ENCODE data around the gene FLII. TPM values are rescaled to one million over a fixed set of nuclear protein-coding genes. Genes with fewer than 3 reads are reported as not detected.

FLII gene
- total and polyA plus RNA-seq, 2 of the 8 experiments (the other 6 are each of a cell fraction or from before 2014, with no cell fraction given): 300 to 549 TPM

DNA sequence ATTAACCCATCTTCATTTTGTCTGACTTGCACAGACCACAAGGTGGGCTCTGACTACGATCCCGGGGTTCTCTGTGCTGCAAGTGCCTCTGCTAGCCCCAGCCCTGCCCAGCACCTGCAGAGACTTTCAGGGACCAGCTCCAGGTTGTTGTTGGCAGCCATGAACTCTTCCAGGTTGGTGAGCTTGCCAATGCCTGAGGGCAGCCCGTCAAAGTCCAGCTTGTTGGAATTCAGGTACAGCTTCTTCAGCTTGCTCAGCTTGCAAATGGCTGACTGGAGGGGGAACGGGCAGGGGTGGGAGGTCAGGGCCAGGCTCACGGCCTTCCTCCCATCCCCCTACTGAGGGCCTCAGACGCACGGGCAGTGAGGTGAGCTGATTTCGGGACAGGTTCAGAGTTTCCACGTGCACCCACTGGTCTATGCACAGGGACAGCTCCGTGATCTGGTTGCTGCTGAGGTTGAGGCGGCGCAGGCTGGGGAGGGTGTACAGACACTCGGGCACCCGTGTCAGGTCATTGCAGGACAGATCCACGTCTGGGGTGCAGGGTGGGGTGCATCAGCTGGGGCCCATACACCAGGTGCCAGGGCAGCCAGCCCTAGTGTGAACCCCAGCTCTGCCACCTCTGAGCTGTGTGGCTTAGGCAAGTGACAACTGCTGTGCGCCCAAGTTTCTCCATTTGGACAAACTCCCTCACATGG is 5.2 kb downstream of the FLII start (continued):
- TF ChIP-seq RAD21 (IDR thresholded peaks at IDR 0.05 in 1 of 2, conservative IDR thresholded peaks at IDR 0.05 in 1 of 2; ENCODE audit: low read depth in 2 of 2, low read length in 2 of 2) (no peak), SP1 (IDR thresholded peaks at IDR 0.05; ENCODE audit: low read depth, low read length) (no peak), ASH2L (IDR thresholded peaks at IDR 0.05; ENCODE audit: low read length) (no peak)
